Mucosa of descending colon (tissue), 3 donors: ENCODE results near the gene CHRNA9. TPM values are rescaled to one million over a fixed set of nuclear protein-coding genes. Genes with fewer than 3 reads are reported as not detected.
A peak's percentile ranks its signal among the peaks of the same experiment; 100 is the strongest.

ENCODE experiments used
- ATAC-seq: fragments of 200-7000 bp; cut with Tn5 transposase; one replicate; pipeline ENCODE4 v1.9.1; 2020; ENCODE audit warnings: mild to moderate bottlenecking, moderate library complexity
- DNase-seq, 3 donors: peaks; one replicate each; pipeline ENCODE4 v3.0.0-alpha.2; 2020
- H3K36me3 ChIP-seq: fragments of 200-600 bp; one replicate; pipeline ENCODE4 v1.8.0; 2021; ENCODE audit warnings: low read depth, mild to moderate bottlenecking
- H3K4me1 ChIP-seq: fragments of 200-600 bp; one replicate; pipeline ENCODE4 v1.8.0; 2021; ENCODE audit warnings: low read depth, mild to moderate bottlenecking
- H3K4me3 ChIP-seq: fragments of 200-600 bp; one replicate; pipeline ENCODE4 v1.8.0; 2021; ENCODE audit warnings: mild to moderate bottlenecking
- H3K9me3 ChIP-seq: fragments of 200-600 bp; one replicate; pipeline ENCODE4 v1.8.0; 2021; ENCODE audit warnings: mild to moderate bottlenecking
- CTCF ChIP-seq: fragments of 200-600 bp; IDR thresholded peaks from one replicate; pipeline ENCODE4 v1.8.0; 2022; ENCODE audit warnings: antibody characterized with exemption, mild to moderate bottlenecking
- intact Hi-C, 2 donors: fragments of 100-400 bp; cut with DNase I in 1 of 2; cut with micrococcal nuclease in 1 of 2; formaldehyde crosslinking; loops; one replicate each; pipeline versions ENCODE4 v1.11.0 to v1.11.1; 2022; cut with DNase I, micrococcal nuclease
- total RNA-seq, 3 donors: library from RNA; stranded (reverse); fragmentation: NEBNext Ultra II Directional in 2 of 3; extraction: Animal tissue kit (Norgen Biotek cat#: 25700) in 2 of 3; gene quantifications; one replicate each; pipeline versions ENCODE4 v1.2.1 to v1.2.4, GENCODE V29; 2021 to 2023
- donor health status: DM: no; HTN: no; CAD: no; lungs with moderate emphysema.
- donor health status: DM: no; HTN: no; CAD: no.
- donor health status: DM: no; HTN: yes; CAD: no.

CHRNA9 gene
- total RNA-seq, 3 donors from 2014 or later, result not detected

- intact Hi-C loops, result loop anchor here (5.0 to 10.0 kb wide), 2 partner anchors 160 to 257 kb away; partner anchors contain the start of gene N4BP2 (in 1 of the 2)
- TF ChIP-seq CTCF, result no peak
- H3K4me1 ChIP-seq, result peaks cover 9% of the 10 kb centered on the region
- no peaks in the 10 kb centered on the region for H3K36me3 ChIP-seq
- DNase-seq (no peak), ATAC-seq (peak; percentile 53)
- no peaks in the 10 kb centered on the region for H3K9me3 ChIP-seq
- H3K4me3 ChIP-seq, result no peak overlapping the region
These were observed 23.3 kb upstream of the CHRNA9 start for GRCh38 chr4:40311811-40312346.

GRCh38 chr4:40314951-40315350 lies 20.2 kb upstream of the CHRNA9 start:
- intact Hi-C loops, result loop anchor here (5.0 to 10.0 kb wide), 2 partner anchors 163 to 260 kb away; partner anchors contain the start of gene N4BP2 (in 1 of the 2)

GRCh38 chr4:40316333-40316781 lies 18.8 kb upstream of the CHRNA9 start:
- intact Hi-C loops, result loop anchor here in 1 of 2 donors (5.0 to 10.0 kb wide), 2 partner anchors 164 to 262 kb away; partner anchors contain the start of gene N4BP2
- DNase-seq (peak in 1 of 3 donors; percentile 9), ATAC-seq (peak; percentile 52)
- H3K4me3 ChIP-seq, result no peak overlapping the region
- H3K4me1 ChIP-seq, result peaks cover 15% of the 10 kb centered on the region
- TF ChIP-seq CTCF, result no peak
- no peaks in the 10 kb centered on the region for H3K9me3 ChIP-seq
- H3K36me3 ChIP-seq, result no peaks in the 10 kb centered on the region

More at GRCh38 chr4:40314951-40315350, 20.2 kb upstream of the CHRNA9 start:
- no peaks in the 10 kb centered on the region for H3K9me3 ChIP-seq
- peak; percentile 69 for ATAC-seq
- no peak for TF ChIP-seq CTCF
- H3K4me3 ChIP-seq, result no peak overlapping the region
- H3K4me1 ChIP-seq, result peaks cover 15% of the 10 kb centered on the region
- DNase-seq, result no peak
- H3K36me3 ChIP-seq, result no peaks in the 10 kb centered on the region

GRCh38 chr4:40316782-40317635 lies 18.1 kb upstream of the CHRNA9 start:
- TF ChIP-seq CTCF, result peak; percentile 35
- peak; percentile 86 for ATAC-seq
- Histone ChIP-seq H3K4me3 (no peak overlapping the region), H3K4me1 (peaks cover 15% of the 10 kb centered on the region), H3K36me3 (no peaks in the 10 kb centered on the region), H3K9me3 (no peaks in the 10 kb centered on the region)
- peak in 2 of 3 donors; percentile 34 to 61 for DNase-seq
- intact Hi-C loops, result loop anchor here in 1 of 2 donors (5.0 to 10.0 kb wide), 2 partner anchors 165 to 262 kb away; partner anchors contain the start of gene N4BP2

- DNase-seq (no peak), ATAC-seq (no peak)
- Histone ChIP-seq H3K36me3 (no peaks in the 10 kb centered on the region), H3K4me3 (no peak overlapping the region), H3K4me1 (peaks cover 15% of the 10 kb centered on the region), H3K9me3 (no peaks in the 10 kb centered on the region)
- no peak for TF ChIP-seq CTCF
- intact Hi-C loops, result loop anchor here in 1 of 2 donors (5.0 to 10.0 kb wide), 2 partner anchors 166 to 263 kb away; partner anchors contain the start of gene N4BP2
These were observed 17.0 kb upstream of the CHRNA9 start for GRCh38 chr4:40317916-40318658.
